Ishikawa (cell line): Measurements from ENCODE around the gene CCNB2.

ENCODE experiments used
- CEBPB ChIP-seq: IDR thresholded peaks from 2 replicates; pipeline ENCODE4 v1.6.1; 2012
- CREB1 ChIP-seq: IDR thresholded peaks from 2 replicates; pipeline ENCODE4 v1.6.1; 2012; ENCODE audit warnings: low read depth
- EGR1 ChIP-seq: IDR thresholded peaks from 2 replicates; pipeline ENCODE4 v1.6.1; 2012
- EP300 ChIP-seq: IDR thresholded peaks from 2 replicates; pipeline ENCODE4 v1.6.1; 2012; ENCODE audit warnings: borderline replicate concordance
- FOXM1 ChIP-seq: IDR thresholded peaks from 2 replicates; pipeline ENCODE4 v1.6.1; 2012; ENCODE audit warnings: low read depth, borderline replicate concordance
- NFIC ChIP-seq: IDR thresholded peaks from 2 replicates; pipeline ENCODE4 v1.6.1; 2012
- RAD21 ChIP-seq: IDR thresholded peaks from 2 replicates; pipeline ENCODE4 v1.6.1; 2012; ENCODE audit warnings: low read depth
- REST ChIP-seq: IDR thresholded peaks from 2 replicates; pipeline ENCODE4 v1.6.1; 2012; ENCODE audit warnings: low read depth, mild to moderate bottlenecking
- TAF1 ChIP-seq: IDR thresholded peaks from 2 replicates; pipeline ENCODE4 v1.6.1; 2012; ENCODE audit warnings: low read depth, mild to moderate bottlenecking
- TCF12 ChIP-seq: IDR thresholded peaks from 2 replicates; pipeline ENCODE4 v1.6.1; 2012; ENCODE audit warnings: low read depth
- USF1 ChIP-seq: IDR thresholded peaks from 2 replicates; pipeline ENCODE4 v1.6.1; 2012
- YY1 ChIP-seq: IDR thresholded peaks from 2 replicates; pipeline ENCODE4 v1.6.1; 2012; ENCODE audit warnings: low read depth
- TF ChIP-seq, protein P1 (sequence below): IDR thresholded peaks from 2 replicates; pipeline ENCODE4 v1.6.1; 2012

GRCh38 chr15:59096429-59096828, 8.5 kb upstream of the CCNB2 start:
- no peak for TF ChIP-seq TAF1
- no peak for TF ChIP-seq TCF12
- TF ChIP-seq NFIC, result no peak
- no peak for TF ChIP-seq CREB1
- TF ChIP-seq EGR1, result no peak
- no peak for TF ChIP-seq EP300
- no peak for TF ChIP-seq RAD21
- no peak for TF ChIP-seq USF1
- no peak for TF ChIP-seq YY1
- TF ChIP-seq REST, result no peak
- TF ChIP-seq CEBPB, result no peak
- TF ChIP-seq, protein P1, sequence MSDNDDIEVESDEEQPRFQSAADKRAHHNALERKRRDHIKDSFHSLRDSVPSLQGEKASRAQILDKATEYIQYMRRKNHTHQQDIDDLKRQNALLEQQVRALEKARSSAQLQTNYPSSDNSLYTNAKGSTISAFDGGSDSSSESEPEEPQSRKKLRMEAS, result no peak
- no peak for TF ChIP-seq FOXM1
